Prostate gland (tissue), 2 donors: ENCODE measurements around the gene CHERP.

Source experiments
- CTCF ChIP-seq, 4 experiments: fragments of 200-600 bp in 2 of 4; fragments of 450-650 bp in 2 of 4; sonication (generic) in 2 of 4; IDR thresholded peaks; 1 replicate in 3 of 4; 2 replicates in 1 of 4; pipeline ENCODE4 v1.5.1; 2016 to 2019; ENCODE audit warnings: antibody characterized with exemption in 4 of 4, mild to moderate bottlenecking in 2 of 4, moderate library complexity in 2 of 4
- POLR2A ChIP-seq: fragments of 450-650 bp; IDR thresholded peaks from one replicate; pipeline ENCODE4 v1.6.1; 2016; ENCODE audit warnings: antibody characterized with exemption, mild to moderate bottlenecking

- TF ChIP-seq CTCF (IDR thresholded peaks at IDR 0.05) (no peak), POLR2A (no peak)
Observed at GRCh38 chr19:16518061-16518460, 24.2 kb downstream of the CHERP start.
